OCI-LY3 (cell line): ENCODE data around the gene SLC14A1.

ENCODE experiments used
- H2AFZ ChIP-seq: fragments of 200-600, 300-600 bp; shearing (Covaris generic); 2 replicates; pipeline ENCODE4 v1.6.0; 2014; ENCODE audit warnings: antibody characterized with exemption, low read depth, low read length
- H3K27ac ChIP-seq: fragments of 200-600, 300-600 bp; sonication (generic); 2 replicates; pipeline ENCODE4 v1.5.1; 2014; ENCODE audit warnings: mild to moderate bottlenecking, low read length, moderate library complexity, mixed read lengths
- H3K27me3 ChIP-seq: fragments of 200-600, 300-600 bp; sonication (generic); 2 replicates; pipeline ENCODE4 v1.6.1; 2014; ENCODE audit warnings: low read depth, low read length, mixed read lengths
- H3K36me3 ChIP-seq: fragments of 200-600, 300-600 bp; sonication (generic); replicated peaks from 2 replicates; pipeline ENCODE3; 2014; ENCODE audit warnings: low read depth, low read length, mixed read lengths
- H3K4me1 ChIP-seq: fragments of 300-600, 200-600 bp; sonication (generic); 2 replicates; pipeline ENCODE4 v1.6.1; 2014; ENCODE audit warnings: low read length, mixed read lengths
- H3K4me2 ChIP-seq: fragments of 200-600, 300-600 bp; sonication (generic); 2 replicates; pipeline ENCODE4 v1.6.1; 2014; ENCODE audit warnings: low read length, mixed read lengths
- H3K4me3 ChIP-seq: fragments of 300-600, 200-600 bp; sonication (generic); 2 replicates; pipeline ENCODE4 v1.5.1; 2014; ENCODE audit warnings: antibody characterized with exemption, mild to moderate bottlenecking, low read length, moderate library complexity
- H3K79me2 ChIP-seq: fragments of 300-600, 200-600 bp; shearing (Covaris generic); 2 replicates; pipeline ENCODE4 v1.6.1; 2014; ENCODE audit warnings: mild to moderate bottlenecking, low read length, mixed read lengths
- H3K9ac ChIP-seq: fragments of 300-600, 200-600 bp; shearing (Covaris generic); 2 replicates; pipeline ENCODE4 v1.6.0; 2014; ENCODE audit warnings: mild to moderate bottlenecking, low read length, moderate library complexity
- H3K9me3 ChIP-seq: fragments of 200-600, 300-600 bp; shearing (Covaris generic); 2 replicates; pipeline ENCODE4 v1.6.1; 2014; ENCODE audit warnings: low read length, mixed read lengths; ENCODE audit not compliant: insufficient read depth
- H4K20me1 ChIP-seq: fragments of 200-600, 300-600 bp; sonication (generic); 2 replicates; pipeline ENCODE4 v1.6.1; 2016; ENCODE audit warnings: low read length, mixed read lengths; ENCODE audit not compliant: insufficient read depth
- EZH2phosphoT487 ChIP-seq: fragments of 200-600 bp; shearing (Covaris generic); IDR thresholded peaks from 2 replicates; pipeline ENCODE4 v1.6.1; 2018; ENCODE audit warnings: antibody characterized with exemption, mixed run types, low read depth
- TF ChIP-seq, protein P1 (sequence below): fragments of 200-600, 300-600 bp; sonication (generic); IDR thresholded peaks from 2 replicates; pipeline ENCODE4 v1.5.1; 2014; ENCODE audit warnings: antibody characterized with exemption, low read length, low read depth

Gene SLC14A1

DNA sequence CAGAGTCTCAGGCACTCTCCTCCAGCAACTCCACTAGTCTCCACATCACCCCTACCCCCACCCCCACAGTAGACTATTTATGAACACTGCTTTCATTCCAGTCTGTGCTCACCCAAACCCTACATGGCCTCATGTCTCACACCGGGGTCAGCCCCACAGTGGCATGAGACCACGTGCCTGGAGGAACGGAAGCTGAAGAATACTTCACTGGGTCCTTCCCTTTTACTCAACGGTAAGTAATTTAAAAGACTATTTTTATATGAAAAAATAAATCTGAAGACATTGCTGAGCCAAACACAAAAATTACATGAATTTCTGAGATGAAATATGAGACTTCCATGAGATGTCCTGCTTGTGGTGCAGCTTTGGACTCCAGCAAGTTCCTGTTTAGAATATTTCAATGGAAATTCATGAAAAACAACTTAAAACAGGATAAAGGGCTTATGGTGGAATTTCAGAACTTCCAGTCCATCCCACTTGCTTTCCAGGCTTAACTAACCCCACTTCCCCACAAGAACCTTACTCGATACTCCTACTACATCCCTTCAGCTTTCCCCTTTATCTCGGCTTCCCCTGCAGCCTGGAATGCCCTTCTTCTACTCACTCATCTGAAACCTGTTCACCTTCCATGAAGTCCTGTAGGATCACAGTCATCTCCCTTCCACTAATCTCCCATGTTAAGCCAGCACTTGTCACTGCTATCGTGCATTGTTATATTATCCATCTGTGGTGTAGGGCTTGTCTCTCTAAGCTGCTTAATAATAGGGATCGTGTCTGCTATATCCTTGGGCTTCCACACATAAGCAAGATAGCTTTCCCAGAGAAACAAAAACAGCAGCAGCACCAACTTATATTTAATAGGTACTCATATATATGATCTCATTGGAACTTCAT, 47.9 kb downstream of the SLC14A1 start:
- Histone ChIP-seq H3K79me2 (no peaks in the 10 kb centered on the region), H4K20me1 (no peaks in the 10 kb centered on the region), H3K27me3 (peaks cover 13% of the 10 kb centered on the region), H3K4me2 (no peak overlapping the region), H3K9me3 (no peaks in the 10 kb centered on the region), H3K9ac (no peak overlapping the region), H3K36me3 (no peaks in the 10 kb centered on the region), H2AFZ (no peak overlapping the region), H3K4me3 (no peak overlapping the region), H3K27ac (no peak overlapping the region), H3K4me1 (peaks cover 5% of the 10 kb centered on the region)
- TF ChIP-seq EZH2phosphoT487, result no peak
- TF ChIP-seq, protein P1, sequence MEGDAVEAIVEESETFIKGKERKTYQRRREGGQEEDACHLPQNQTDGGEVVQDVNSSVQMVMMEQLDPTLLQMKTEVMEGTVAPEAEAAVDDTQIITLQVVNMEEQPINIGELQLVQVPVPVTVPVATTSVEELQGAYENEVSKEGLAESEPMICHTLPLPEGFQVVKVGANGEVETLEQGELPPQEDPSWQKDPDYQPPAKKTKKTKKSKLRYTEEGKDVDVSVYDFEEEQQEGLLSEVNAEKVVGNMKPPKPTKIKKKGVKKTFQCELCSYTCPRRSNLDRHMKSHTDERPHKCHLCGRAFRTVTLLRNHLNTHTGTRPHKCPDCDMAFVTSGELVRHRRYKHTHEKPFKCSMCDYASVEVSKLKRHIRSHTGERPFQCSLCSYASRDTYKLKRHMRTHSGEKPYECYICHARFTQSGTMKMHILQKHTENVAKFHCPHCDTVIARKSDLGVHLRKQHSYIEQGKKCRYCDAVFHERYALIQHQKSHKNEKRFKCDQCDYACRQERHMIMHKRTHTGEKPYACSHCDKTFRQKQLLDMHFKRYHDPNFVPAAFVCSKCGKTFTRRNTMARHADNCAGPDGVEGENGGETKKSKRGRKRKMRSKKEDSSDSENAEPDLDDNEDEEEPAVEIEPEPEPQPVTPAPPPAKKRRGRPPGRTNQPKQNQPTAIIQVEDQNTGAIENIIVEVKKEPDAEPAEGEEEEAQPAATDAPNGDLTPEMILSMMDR, result no peak

DNA sequence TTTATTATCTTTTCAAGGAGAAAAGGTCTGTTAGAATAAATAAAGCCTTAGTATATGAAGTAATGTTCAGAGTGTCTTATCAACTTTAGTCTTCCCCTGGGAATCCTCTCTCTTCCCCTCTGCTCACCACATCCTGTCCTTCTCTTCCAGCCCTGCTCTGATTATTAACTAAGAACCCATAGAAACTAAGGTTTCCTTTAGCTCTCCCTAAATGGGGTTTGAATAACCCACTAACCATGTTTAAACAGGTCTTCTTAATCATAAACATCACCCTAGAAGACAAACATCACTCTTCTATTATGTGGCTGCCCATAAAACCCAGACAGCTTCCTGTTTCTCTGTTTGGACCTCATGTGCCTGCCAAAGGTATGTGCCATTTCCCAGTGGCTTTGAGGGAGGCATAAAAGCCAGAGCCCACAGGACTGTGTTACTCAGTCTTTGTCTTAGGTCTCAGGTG, 50.1 kb downstream of the SLC14A1 start:
- Histone ChIP-seq H3K4me2 (no peak overlapping the region), H3K4me1 (peaks cover 5% of the 10 kb centered on the region)

DNA sequence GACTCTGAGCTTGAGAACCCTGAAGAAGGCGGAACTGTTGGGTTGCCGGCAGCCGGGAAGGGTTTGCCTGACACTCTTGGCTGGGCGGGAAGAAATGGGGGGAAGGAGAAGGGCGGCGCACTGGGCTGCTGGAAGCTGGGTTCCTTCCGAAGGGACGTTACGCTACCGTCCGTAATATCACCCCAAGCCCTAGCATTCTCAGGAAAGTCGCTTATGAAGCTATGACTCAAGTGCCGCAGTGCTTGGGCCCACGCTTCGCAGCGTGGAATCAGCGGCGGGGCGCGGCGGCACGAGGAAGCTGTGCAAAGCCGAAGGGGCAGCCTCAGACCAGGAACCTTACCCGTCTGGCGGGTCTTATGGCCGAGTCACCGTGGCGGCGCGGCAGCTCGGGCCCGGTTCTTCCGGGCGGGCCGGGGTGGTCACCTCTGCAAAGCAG, 51.3 kb downstream of the SLC14A1 start:
- no peak for TF ChIP-seq EZH2phosphoT487
- TF ChIP-seq, protein P1, result no peak
- H3K9ac ChIP-seq, result no peak overlapping the region
- H3K79me2 ChIP-seq, result no peaks in the 10 kb centered on the region
- no peak overlapping the region for H2AFZ ChIP-seq
- H3K4me3 ChIP-seq, result no peak overlapping the region
- H3K27ac ChIP-seq, result no peak overlapping the region
- peaks cover 5% of the 10 kb centered on the region for H3K4me1 ChIP-seq
- H4K20me1 ChIP-seq, result no peaks in the 10 kb centered on the region
- H3K9me3 ChIP-seq, result no peaks in the 10 kb centered on the region
- H3K27me3 ChIP-seq, result peaks cover 5% of the 10 kb centered on the region; the same call in 1 of the 2 replicates
- H3K36me3 ChIP-seq, result no peaks in the 10 kb centered on the region
- H3K4me2 ChIP-seq, result no peak overlapping the region

More for the DNA sequence above, 50.1 kb downstream of the SLC14A1 start:
- Histone ChIP-seq H3K79me2 (no peaks in the 10 kb centered on the region), H3K9me3 (no peaks in the 10 kb centered on the region), H3K9ac (no peak overlapping the region), H3K36me3 (no peaks in the 10 kb centered on the region), H4K20me1 (no peaks in the 10 kb centered on the region), H3K4me3 (no peak overlapping the region), H3K27ac (no peak overlapping the region), H2AFZ (no peak overlapping the region), H3K27me3 (peaks cover 17% of the 10 kb centered on the region)
- no peak for TF ChIP-seq EZH2phosphoT487
- TF ChIP-seq, protein P1, result no peak

DNA sequence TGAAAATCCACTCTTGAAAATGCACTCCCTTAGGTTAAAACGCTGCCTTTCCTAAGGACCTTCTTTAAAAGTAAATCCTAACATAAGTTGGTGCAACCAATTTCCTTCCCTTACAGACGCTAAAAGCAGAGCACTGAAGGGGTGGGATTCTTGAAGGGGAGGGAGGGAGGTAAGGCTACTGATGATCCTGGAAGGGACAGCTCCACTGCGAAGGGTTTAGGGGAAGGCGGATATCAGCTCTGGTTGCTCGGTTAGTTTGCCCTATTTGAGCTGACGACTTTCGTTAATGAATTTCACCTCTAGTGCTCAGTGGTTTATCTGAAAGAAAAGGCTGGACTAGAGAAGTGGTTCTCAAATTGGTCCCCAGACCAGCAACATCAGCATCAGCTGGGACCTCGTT, 51.8 kb downstream of the SLC14A1 start:
- Histone ChIP-seq H3K9me3 (no peaks in the 10 kb centered on the region), H3K4me2 (no peak overlapping the region), H3K27me3 (0 out of 2 replicates have a peak, but pooled peaks cover 3% of the 10 kb centered on the region), H4K20me1 (no peaks in the 10 kb centered on the region), H2AFZ (no peak overlapping the region), H3K79me2 (no peaks in the 10 kb centered on the region), H3K27ac (no peak overlapping the region), H3K4me1 (peaks cover 5% of the 10 kb centered on the region), H3K9ac (no peak overlapping the region), H3K36me3 (no peaks in the 10 kb centered on the region), H3K4me3 (no peak overlapping the region)
- TF ChIP-seq, protein P1, result no peak
